GM03348 (cell line): ENCODE results near the gene TRRAP.
A peak's percentile ranks its signal among the peaks of the same experiment; 100 is the strongest.

Source experiments
- DNase-seq: peaks from one replicate; pipeline ENCODE4 v3.0.0; 2012; ENCODE audit warnings: low spot score

The TRRAP gene

DNA sequence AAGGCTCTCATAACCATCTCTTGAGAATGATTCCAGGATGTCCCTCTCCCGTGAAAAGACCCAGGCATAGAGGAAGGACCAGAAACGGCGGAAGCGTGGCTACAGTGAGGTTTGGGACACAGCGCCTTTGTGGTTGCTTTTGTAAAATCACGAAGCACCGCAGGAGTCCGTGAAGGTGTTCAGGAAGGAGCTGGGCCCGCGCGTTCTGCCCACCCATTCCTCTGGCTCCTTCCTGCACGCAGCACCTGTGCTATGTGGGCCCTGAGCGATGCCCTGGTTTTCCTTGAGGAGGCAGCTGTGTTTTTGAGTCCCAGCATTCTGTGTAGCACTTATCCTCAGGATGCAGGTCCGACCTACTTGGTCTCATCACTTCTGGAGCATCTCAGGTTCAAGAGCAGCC, 112.8 kb downstream of the TRRAP start:
- no peak for DNase-seq

DNA sequence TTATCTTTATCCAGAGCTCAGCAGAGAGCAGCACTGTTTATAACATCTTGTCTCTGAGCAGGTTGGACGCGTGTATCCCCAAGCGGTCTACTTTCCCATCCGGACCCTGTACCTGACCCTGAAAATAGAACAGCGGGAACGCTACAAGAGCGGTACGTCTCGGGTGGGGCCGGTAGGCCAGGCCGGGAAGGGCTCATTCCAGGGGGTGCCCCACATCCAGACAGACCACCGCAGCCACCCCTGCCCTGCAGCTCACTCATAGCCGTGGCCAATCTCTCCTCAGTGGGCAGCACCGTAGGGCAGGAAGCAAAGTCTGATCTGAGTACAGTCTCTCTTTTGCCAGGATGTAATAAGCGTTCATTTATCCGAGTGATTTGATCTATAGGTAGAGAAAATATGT, 113.7 kb downstream of the TRRAP start:
- no peak for DNase-seq

DNA sequence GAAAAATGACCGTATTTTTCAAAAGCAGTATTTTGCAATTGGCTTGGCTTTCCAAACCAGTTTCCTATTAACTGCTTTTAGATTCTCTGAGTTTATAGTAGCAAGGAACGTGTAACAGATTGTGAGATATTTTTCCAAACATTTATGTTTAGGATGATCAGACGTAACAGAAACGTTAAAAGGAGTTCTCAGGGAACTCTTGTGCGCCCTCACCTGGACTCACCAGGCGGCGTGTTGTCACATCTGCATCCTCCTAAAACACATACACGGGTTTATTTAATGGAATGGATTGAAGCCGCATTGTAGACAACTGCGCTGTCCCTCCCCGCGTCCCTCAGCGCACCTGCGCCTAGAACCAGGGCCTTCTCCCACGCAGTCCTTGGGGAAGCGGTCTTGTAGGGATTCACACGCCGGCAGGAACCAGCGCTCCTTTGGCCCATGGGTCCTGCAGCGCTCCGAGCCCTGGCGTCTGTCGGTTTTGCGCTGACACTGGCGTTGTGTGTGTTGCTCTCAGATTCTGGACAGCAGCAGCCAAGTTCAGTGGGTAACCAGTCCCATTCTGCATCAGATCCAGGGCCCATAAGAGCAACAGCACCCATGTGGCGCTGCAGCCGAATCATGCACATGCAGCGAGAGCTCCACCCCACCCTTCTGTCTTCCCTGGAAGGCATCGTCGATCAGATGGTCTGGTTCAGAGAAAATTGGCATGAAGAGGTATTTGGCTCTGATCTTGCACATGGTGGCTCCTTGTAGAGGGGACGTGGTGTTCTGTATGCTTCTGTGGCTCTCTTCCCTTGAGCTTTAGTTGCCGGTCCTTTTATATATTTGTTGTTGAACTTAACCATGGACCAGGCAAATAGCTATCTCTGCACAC, 114.9 kb downstream of the TRRAP start:
- no peak for DNase-seq

DNA sequence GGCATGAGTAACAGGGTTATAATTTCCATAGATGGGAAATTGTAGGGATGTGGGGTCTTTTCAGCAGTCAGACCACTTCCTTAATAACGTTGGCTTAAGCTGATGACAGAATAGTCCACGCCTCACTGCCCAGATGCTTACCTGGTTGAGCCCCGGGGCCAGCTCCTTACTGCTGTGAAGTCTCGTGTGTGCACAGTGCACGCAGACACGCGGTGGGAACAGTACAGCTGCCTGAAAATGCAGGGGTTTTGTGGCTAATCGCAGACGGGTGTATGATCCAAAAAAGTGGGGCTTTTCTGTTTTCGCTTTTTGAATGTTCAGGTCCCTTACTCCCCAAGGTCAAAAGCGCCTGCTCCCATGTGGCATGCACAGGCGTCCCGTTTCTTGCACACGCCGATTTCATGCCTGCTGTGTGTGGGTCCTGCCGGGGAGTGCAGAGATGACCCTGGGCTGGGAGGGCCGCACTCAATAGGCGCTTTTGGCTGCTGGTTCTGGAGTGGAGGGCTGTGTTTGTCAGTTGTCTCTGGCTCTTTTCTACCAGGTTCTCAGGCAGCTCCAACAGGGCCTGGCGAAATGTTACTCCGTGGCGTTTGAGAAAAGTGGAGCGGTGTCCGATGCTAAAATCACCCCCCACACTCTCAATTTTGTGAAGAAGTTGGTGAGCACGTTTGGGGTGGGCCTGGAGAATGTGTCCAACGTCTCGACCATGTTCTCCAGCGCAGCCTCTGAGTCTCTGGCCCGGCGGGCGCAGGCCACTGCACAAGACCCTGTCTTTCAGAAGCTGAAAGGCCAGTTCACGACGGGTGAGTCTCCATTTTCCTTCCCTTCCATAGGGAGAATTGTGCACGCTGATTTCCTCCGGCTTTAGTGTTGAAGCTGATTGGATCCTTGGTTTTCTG, 116.0 kb downstream of the TRRAP start:
- no peak for DNase-seq

DNA sequence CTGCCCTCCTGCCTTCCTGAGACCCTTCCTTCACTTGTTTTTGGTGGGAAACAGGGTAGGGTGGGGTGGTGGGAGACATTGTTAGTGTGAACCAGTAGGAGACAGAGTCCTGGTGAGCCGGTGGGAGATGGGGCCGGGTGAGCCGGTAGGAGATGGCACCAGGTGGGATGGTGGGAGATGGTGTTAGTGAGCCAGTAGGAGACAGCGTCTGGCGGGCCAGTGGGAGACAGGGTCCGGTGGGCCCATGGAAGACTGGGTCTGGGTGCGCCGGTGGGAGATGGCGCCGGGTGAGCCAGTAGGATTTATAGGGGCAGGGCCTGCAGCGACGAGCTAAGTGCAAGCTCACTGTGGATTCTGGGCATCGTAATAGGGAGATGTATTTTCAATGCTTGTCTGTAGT, 116.8 kb downstream of the TRRAP start:
- DNase-seq, result no peak

DNA sequence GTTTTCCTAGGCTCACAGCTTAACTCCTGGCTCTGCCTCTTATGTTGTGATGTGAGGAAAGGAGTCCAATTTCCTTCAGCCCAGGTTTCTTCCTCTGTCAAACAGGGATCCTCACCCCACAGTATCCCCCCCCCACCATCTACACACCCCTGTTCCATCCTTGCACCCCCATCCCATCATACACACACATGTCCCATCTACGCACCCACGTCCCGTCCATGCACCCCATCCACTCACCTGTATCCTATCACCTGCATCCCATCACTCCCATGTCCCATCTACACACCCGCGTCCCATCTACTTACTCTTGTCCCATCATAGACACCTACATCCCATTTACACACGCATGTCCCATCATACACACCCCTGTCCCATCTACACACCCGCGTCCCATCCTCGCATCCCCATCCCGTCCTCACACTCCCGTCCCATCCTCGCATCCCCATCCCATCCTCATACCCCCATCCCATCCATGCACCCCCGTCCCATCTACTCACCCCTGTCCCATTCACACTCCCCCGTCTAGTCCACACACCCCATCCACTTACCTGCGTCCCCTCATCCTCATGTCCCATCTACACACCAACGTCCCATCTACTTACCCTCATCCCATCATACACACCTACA, 117.3 kb downstream of the TRRAP start:
- no peak for DNase-seq

DNA sequence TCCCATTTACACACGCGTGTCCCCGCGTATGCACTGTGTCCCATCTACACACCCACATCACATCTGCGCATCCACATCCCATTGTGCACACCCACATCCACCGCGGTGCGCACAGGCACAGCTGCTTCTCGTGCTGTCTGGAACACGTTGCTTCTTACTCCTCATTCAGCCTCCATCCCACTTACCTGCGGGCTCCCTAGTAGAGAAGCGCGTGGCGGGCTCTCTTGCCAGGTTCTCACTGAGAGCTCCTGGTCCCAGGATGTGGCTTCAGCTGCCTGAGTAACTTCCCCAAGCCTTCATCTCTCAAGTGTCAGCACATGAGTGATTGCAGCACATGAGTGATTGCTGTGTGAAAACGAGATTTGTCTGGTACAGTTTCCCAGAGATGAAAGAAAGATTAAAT, 117.8 kb downstream of the TRRAP start:
- no peak for DNase-seq

DNA sequence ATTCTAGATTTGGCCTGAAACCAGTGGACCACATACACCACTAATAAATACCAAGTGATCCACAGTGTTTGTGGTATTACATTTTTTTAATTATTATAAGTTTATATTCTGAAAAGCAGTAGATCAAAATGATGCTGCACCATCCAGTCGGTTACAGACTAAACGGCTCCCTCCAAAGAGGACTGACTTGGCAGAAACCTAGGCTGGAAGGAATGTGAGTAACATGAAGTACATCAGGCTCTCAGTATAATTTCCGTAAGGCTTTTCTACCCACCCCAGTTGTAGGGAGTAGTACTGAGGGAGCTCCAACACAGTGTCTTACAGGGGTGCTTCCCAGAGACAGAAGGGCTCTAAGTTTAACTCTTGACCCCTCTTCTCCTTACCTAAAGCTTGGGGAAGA, 119.5 kb downstream of the TRRAP start:
- DNase-seq, result peak; percentile 54

DNA sequence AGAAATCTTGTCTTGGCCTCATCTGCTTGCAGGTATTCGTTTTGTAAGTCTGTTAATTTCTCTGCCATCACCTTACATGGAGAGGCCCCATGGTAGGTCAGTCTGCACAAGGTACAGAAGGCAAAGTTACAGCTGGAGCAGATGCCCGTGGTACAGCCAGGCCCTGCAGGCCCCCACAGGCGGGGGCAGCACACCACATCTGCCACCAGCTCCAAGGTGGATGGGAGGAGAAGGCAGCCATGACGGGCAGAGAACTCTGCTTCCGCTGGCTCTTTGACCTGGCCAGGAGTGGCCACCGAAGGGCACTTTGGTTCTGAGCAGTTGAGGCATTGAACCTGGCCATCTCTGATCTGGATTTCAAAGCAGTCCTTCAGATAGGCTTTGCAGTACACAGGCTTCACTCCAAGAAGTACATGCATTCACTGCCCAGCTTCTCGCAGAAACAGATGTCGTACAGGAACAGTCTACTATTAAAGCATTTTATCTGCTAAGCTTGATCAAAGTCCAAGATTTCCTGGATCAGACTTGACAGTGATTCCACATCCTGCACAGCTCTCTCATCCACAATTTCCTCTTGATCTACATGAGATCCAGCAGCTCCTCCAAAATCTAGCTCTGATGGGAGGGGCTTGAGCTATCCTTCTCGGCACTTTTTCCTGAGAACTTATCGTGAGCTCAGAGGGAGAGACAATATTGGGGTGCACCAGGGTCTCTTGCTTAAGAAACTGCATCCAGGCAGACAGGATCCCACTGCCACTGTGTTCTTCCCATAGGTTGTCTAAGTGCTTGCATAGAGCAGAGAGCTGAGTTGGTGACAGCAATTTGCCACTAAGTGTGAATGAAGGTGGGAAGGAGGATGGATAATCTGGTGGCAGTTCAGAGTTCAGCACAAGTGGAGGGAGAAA, 120.7 kb downstream of the TRRAP start:
- DNase-seq, result no peak

DNA sequence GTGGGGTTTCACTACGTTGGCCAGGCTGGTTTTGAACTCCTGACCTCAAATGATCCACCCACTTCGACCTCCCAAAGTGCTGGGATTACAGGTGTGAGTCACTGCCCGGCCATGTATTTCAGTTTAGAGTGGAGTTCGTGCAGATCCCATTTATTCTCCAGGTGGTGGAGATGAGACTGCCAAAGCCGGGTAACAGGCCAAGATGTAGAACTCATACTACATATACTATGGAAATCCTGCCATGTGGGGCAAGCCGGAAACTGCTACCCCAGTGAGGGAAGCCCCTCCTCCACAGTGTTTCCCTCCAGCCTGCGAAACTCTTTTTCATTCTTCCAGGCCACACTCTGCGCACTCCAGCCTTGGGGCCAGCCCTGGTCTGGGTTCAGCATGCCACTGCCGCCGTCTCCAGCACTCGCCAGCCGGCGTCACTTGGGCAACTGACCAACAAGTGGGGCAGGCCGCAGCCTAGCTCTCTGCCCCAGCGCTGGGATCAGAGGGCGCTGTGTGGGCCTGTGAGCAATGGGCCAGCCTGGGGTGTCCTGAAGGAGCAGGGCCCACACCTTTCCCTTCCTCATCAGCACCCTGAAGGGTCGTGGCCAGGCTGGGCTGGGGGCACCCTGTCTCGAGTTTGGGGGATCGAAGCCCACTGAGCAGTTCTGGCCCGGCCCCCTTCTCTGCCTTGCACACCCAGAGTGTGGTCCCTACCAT, 122.0 kb downstream of the TRRAP start:
- DNase-seq, result no peak

DNA sequence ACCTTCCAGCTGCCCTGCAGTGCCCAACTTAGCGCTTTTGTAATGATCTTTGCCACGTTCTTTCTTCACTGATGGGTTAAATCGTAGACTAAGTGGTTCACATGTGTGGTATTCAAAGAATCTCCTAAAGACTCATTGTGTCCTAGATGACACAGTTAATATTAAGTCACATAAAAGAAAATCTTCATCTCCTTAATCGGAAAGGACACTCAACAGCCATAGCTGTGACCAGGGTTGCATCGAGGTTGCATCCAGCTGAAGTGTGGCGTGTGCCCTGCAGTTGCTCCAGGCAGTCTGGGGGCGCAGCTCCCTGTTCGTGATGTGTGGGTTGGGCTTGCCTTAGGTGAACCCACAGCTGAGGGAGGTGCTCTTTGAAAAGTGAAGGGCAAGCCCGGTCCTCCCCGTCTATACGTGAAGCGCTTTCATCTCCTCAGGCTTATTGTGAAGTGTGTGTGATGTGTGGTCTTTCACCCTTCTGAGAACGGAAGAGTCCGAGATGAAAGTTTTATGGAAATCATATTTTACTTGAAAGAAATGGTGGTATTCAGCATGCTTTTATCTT, 122.7 kb downstream of the TRRAP start:
- no peak for DNase-seq

DNA sequence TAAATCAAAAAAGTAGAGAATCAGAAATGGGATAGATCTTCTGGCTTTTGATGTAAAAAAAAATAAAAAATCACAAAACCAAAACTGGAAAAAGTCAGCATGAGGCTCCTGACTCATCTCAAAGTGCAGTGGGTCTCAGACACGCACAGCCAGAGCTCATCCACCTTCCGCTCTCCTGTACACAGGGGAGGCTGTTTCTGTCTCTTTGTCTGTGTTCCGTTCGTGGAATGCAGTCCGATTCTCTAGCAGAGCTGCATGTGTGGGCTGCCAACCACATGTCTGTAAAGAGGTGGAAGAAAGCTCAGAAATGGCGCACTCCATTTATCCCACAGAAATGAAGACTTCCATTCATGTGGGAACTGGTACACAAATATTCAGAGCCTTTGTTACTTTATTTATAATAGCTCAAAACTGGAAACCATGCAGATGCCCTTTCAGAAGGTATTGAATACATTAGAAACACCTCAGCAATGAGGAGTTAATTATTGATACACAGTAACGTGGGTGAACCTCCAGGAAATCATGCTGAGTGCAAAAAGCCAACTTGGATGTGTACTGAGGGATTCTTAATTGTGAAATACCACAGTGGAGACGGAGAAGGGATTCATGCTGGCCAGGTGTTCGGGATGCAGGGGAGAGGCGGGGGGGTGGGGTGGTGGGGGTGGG, 123.3 kb downstream of the TRRAP start:
- DNase-seq, result no peak

DNA sequence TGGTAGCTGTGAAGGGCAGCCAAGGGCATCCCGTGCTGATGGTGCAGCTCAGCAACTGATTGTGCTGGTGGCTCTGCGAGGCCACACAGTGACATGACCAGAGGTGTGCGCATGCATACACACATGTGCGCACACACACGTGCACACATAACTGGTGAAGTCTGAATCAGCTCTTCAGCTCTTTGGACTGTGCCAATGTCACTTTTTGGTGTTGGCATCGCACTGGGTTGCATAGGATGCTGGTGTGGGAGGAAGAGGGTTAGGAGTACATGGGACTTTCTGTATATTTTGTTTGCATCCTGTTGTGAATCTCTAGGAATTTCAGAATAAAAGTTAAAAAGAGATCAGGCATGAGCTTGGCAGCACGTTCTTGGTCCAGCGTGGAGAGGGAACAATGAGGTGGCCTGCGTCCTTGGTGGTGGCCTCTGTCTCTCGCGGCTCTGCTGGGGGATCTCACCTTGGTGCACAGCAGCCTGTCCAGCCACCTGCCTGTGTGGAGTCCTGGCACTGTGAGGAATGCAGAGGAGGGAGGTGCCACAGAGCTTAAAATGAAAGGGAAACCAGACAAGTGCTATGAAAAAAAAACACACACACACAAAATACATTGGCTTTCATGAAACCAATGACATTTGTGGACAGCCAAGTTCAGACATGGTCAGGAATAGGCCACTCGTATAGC, 124.0 kb downstream of the TRRAP start:
- DNase-seq, result no peak

DNA sequence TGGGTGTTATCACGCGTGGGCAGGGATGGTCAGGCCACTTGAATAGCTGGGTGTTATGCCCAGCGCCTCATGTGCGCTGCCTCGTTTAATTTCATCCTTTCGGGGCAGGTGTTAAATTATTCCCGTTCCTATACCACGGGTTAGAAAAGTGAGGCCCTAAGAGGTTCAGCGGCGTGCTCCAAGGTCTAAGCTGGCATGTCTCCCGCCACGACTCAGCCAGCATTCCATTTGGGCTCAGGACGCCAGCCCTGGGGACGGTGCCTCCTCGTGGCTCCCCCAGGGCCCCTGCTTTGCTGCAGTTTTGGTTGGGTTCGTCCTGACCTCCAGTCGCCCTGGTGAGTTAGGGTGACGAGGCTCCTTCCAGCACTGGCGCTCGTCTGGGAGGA, 124.5 kb downstream of the TRRAP start:
- no peak for DNase-seq

DNA sequence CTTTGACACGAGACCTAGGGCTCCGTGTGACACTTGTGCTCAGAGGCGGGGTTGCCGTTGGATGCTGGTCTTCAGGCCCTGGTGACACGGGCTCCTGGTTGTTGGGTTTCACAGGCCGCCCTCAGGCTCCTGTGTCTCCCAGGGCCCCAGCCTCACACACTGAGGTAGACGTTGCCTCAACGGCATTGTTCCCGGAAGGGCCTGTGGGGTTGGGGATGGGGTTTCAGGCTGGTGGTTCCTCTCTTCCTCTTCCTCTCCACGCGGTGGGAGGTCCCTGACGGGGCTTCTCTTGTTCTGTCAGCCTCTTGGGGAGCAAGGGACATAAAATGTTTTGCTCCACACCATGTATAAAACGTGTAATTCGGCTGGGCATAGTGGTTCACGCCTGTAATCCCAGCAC, 125.1 kb downstream of the TRRAP start:
- DNase-seq, result no peak

DNA sequence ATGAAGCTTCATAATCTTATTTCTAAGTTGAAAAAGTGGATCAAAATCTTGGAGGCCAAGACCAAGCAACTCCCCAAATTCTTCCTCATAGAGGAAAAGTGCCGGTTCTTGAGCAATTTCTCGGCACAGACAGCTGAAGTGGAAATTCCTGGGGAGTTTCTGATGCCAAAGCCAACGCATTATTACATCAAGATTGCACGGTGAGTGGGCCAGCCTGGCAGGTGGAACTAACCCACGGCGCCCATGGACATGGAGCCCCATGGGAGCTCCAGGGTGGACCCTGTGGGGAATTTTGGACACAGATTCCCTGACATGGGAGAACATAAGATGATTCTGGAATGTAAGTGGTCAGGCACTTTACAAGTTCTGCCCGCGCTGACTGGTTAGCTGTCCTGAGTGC, 125.9 kb downstream of the TRRAP start:
- DNase-seq, result peak; percentile 61

DNA sequence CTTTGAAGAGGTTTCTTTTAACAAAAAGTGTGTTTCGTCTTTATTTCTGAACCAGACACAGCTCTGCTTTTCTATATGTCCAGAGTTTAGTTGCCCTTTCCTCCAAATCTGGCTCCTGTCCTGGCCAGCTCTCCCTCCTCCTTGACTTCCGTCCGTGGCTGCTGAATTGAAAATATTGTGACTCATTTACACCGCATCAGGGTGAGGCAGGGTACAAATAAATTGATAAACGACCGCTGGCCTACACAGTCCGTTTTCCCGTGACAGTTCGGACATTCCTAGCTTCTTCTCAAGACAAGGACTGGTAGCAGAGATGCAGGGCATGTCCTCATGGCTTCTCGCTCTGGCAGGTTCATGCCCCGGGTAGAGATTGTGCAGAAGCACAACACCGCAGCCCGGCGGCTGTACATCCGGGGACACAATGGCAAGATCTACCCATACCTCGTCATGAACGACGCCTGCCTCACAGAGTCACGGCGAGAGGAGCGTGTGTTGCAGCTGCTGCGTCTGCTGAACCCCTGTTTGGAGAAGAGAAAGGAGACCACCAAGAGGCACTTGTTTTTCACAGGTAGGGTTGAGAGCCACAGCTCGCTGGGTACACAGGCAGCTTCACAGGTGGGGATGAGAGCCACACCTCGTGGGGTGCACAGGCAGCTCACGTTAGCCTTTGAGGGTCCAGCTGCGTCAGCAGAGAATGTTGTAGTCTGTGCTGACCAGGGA, 126.6 kb downstream of the TRRAP start:
- no peak for DNase-seq

DNA sequence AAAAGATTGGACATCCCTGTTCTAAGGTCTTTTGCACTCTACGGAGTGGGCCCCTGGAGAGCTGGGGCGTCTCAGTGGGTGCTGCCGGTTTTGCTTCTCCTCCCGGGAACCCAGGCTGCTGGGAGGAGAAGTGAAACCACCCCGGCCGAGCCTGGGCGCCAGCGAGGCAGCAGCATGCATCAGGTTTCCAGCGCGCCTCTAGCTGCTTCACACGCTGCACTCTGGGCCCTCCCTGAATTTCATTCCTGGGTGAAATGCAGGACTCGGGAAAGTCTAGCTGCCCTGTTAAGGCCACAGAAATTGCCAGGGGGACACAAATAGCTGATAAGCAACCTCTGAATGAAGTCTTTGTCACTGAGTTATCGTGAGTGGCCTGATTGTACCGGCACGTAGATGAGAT, 127.4 kb downstream of the TRRAP start:
- no peak for DNase-seq
